HG03135 (cell line): ENCODE measurements around the gene FAM219A.
"Not testable (repeated sequence)": the region's sequence is repeated elsewhere in the genome, so short reads cannot be mapped to it uniquely, and the experiment has no call there.

ENCODE experiments used
- ATAC-seq: cut with Tn5 transposase; IDR thresholded peaks from one replicate; pipeline ENCODE4 v1.9.1; 2021; ENCODE audit warnings: mild to moderate bottlenecking, moderate library complexity; ENCODE audit not compliant: unreplicated experiment

Gene FAM219A

GRCh38 chr9:34485822-34486221 is 27.5 kb upstream of the FAM219A start:
- ATAC-seq, result no peak

GRCh38 chr9:34484678-34485077 is 26.3 kb upstream of the FAM219A start:
- ATAC-seq, result no peak

GRCh38 chr9:34482746-34483145 is 24.4 kb upstream of the FAM219A start:
- ATAC-seq, result not testable (repeated sequence)

GRCh38 chr9:34481620-34482019 is 23.2 kb upstream of the FAM219A start:
- ATAC-seq, result not testable (repeated sequence)

- no peak for ATAC-seq
Observed at GRCh38 chr9:34479431-34479866, 21.1 kb upstream of the FAM219A start.

GRCh38 chr9:34477541-34477940 is 19.2 kb upstream of the FAM219A start:
- no peak for ATAC-seq

GRCh38 chr9:34475097-34475496 is 16.7 kb upstream of the FAM219A start:
- ATAC-seq, result no peak

- ATAC-seq, result no peak
Observed at GRCh38 chr9:34465468-34465867, 7.1 kb upstream of the FAM219A start.

GRCh38 chr9:34464571-34464970 is 6.2 kb upstream of the FAM219A start:
- no peak for ATAC-seq

GRCh38 chr9:34463901-34464232 is 5.5 kb upstream of the FAM219A start:
- no peak for ATAC-seq

- ATAC-seq, result no peak
Observed at GRCh38 chr9:34463098-34463900, 4.9 kb upstream of the FAM219A start.

GRCh38 chr9:34459941-34460340 is 1.6 kb upstream of the FAM219A start:
- no peak for ATAC-seq

GRCh38 chr9:34459356-34459755 is 986 bp upstream of the FAM219A start:
- ATAC-seq, result no peak

- no peak for ATAC-seq
Observed at GRCh38 chr9:34458959-34459340, 580 bp upstream of the FAM219A start.

GRCh38 chr9:34457266-34458012 is 931 bp downstream of the FAM219A start:
- no peak for ATAC-seq

GRCh38 chr9:34456746-34457145 is 1.6 kb downstream of the FAM219A start:
- ATAC-seq, result no peak

- no peak for ATAC-seq
Observed at GRCh38 chr9:34456151-34456550, 2.2 kb downstream of the FAM219A start.

GRCh38 chr9:34454571-34455065 is 3.8 kb downstream of the FAM219A start:
- ATAC-seq, result no peak

- no peak for ATAC-seq
Observed at GRCh38 chr9:34452568-34452967, 5.8 kb downstream of the FAM219A start.

GRCh38 chr9:34451545-34451944 is 6.8 kb downstream of the FAM219A start:
- ATAC-seq, result no peak

- ATAC-seq, result no peak
Observed at GRCh38 chr9:34451135-34451534, 7.2 kb downstream of the FAM219A start.

GRCh38 chr9:34450644-34451043 is 7.7 kb downstream of the FAM219A start:
- ATAC-seq, result no peak
